Fibroblast of the conjunctiva (primary cell): ENCODE data around the gene DENND11.
"Not testable (repeated sequence)": the region's sequence is repeated elsewhere in the genome, so short reads cannot be mapped to it uniquely, and the experiment has no call there.

Experiments
- DNase-seq: peaks from one replicate; pipeline ENCODE4 v3.0.0-alpha.2; 2010; ENCODE audit warnings: low read depth

Gene DENND11

GRCh38 chr7:141706239-141707064, 4.5 kb upstream of the DENND11 start:
- DNase-seq: no peak

GRCh38 chr7:141704741-141705140, 2.8 kb upstream of the DENND11 start:
- DNase-seq: no peak

DNA sequence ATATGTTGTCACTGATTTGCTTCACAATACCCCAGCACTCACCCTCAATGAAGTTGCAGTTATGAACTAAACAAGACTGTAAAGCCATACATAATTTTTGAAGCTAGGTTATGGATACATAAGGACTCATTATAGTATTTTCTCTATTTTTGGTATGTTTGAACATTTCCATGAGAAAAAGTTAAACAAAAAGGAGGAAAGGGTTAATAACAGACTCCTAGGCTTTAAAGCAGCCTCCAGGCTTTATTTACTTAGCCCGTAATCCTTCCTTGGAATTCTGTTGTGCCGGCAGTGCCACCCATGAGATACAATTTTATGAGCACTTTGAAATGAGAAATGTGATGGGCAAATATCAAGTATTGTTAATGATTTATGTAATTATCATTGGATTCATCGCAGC, 2.1 kb upstream of the DENND11 start:
- no peak for DNase-seq

- DNase-seq: no peak
Measured at GRCh38 chr7:141702892-141703291, 926 bp upstream of the DENND11 start.

DNA sequence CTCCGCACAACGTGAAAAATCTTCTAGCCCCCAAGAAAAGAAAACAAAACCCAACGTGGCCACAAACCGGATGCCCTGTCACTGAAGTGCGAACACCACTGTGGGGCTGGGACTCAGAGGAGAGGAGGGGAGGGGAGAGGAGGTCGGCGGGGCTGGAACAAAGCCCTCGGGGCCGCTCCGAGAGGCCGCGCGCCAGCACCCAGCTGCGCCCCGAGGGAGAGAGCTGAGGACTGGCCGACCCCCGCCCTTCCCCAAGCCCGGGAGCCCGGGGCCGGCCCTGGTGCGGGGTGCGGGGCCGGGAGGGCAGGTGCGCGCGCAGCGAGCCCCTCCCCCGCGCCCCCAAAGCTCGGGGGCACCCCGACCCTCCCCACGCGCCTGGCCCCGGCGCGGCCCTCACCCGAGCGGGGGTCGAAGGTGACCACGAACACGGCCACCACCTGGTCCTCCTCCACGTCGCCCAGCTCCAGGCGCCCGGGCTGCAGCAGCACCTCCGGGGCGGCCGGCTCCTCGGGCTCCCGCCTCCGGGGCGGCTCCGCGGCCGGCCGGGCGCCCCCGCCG, 398 bp downstream of the DENND11 start:
- DNase-seq: no peak

DNA sequence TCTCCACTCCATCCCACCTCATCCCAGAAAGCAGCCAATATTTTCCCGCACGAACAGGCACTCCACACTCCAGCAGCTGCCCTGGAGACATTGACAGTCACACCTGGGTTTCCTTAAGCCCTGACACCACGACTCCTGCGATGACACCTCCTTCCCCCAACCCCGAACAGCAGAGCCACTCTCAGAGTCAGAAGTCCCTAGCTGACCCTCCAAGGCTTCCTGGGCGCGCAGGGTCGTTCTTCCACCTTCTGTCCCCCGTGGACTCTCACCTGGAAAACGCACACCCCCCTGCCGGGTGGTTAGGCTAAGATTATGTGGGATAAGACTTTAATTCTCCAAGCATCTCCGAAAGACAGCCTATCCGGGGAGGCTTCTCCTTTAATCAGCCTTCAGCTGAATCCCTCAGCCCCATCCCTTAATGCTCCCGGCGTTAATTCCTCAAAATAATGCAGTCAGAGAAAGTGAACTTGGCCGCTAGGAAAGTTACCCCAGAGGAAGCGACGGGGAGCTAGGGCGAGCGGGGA, 1.1 kb downstream of the DENND11 start:
- no peak for DNase-seq

- DNase-seq: no peak
Measured at GRCh38 chr7:141700296-141700847, 1.6 kb downstream of the DENND11 start.

GRCh38 chr7:141699860-141700259, 2.1 kb downstream of the DENND11 start:
- DNase-seq: no peak

GRCh38 chr7:141698247-141699015, 3.5 kb downstream of the DENND11 start:
- DNase-seq: no peak

- no peak for DNase-seq
Measured at GRCh38 chr7:141697211-141697871, 4.6 kb downstream of the DENND11 start.

- DNase-seq: no peak
Measured at GRCh38 chr7:141696348-141696747, 5.6 kb downstream of the DENND11 start.

- no peak for DNase-seq
Measured at GRCh38 chr7:141695803-141696289, 6.1 kb downstream of the DENND11 start.

DNA sequence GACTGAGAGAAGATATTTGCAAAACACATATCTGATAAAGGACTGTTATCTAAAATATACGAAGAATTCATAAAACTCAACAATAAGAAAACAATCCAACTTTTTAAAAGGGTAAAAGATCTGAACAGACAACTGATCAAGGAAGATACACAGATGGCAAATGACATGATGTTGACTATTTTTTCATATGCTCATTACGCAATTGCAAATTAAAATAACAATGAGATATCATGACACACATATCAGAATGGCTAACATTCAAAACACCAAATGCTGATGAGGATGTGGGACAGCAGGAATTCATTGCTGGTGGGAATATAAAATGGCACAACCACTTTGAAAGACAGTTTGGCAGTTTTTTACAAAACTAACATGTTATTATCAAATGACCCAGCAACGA, 8.9 kb downstream of the DENND11 start:
- no peak for DNase-seq

- no peak for DNase-seq
Measured at GRCh38 chr7:141691961-141692360, 10.0 kb downstream of the DENND11 start.

- no peak for DNase-seq
Measured at GRCh38 chr7:141691540-141691939, 10.4 kb downstream of the DENND11 start.

DNA sequence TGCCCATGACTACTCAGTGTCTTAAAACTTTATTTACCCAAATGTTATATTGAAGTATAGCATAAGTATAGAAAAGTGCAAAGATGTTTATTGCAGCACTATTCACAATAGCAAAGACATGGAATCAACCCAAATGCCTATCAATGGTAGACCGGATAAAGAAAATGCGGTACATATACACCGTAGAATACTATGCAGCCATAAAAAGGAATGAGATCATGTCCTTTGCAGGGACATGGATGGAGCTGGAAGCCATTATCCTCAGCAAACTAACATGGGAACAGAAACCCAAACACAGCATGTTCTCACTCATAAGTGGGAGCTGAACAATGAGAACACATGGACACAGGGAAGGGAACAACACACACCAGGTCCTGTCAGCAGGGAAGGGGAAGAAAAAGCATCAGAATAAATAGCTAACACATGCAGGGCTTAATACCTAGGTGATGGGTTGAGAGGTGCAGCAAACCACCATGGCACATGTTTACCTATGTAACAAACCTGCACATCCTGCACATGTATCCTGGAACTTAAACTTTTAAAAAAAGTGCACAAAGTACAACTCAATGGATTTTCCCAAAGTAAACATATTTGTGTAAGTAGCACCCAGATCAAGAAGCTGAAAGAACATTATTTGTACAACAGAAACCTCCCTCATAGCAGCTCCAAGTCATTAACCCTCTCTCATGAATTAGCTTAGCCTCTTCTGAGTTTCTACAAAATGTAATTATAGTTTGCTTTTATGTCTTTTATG, 12.7 kb downstream of the DENND11 start:
- DNase-seq: not testable (repeated sequence)

DNA sequence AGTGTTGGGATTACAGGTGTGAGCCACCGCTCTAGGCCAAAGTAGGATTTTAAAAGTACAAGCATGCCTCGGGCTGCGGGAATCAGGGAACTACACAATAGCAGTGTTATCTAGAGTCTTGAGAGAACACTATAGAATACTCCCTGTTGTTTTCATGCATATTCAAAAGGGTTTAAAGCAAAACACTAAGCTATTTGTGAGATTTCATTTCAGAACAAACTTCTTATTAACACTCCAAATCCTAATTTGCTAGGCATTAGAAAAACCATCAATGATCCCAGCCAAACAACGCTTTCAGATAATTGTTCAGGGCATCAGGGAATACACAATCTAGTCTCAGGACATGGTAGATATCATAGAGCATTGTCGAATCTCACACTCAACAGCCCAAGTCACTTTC, 13.9 kb downstream of the DENND11 start:
- no peak for DNase-seq

- DNase-seq: no peak
Measured at GRCh38 chr7:141686670-141687069, 15.3 kb downstream of the DENND11 start.

GRCh38 chr7:141686074-141686473, 15.9 kb downstream of the DENND11 start:
- no peak for DNase-seq

DNA sequence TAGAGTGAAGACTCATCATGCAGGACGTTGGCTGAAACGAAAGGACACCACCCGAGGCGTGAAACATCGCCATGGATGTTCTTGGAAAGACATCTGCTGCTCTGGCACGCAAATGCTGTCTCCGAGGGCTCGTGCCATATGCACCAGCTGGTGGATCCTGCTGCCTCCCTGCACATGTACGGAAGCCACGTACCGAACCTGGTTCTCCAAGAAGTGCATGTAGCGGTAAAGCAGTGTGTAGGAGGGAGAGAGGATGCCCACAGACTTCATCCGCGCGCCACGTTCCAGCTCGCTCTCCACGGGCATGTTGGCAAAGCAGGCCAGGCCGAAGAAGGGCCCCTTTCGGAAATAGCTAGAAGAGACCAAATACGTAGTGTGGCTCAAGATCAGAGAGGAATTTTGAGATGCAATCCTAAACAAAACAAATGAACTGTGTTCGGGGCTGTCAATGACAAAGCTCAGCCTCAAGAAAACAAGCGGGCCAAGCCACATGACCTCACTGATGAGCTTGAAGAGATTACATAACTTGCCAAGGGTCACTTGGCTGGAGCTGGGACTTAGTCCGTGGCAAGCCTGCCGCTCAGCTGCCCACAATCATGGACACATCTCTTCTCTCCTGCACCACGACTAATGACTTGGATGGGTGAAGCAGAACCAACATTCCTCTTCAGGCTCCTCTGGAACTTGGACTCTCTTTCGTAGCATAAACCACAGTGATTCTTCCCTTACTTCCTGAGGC, 16.5 kb downstream of the DENND11 start:
- DNase-seq: no peak
